ENCODE results near the gene LUC7L2.
"Not testable (repeated sequence)": the region's sequence is repeated elsewhere in the genome, so short reads cannot be mapped to it uniquely, and the experiment has no call there.

The LUC7L2 gene

DNA sequence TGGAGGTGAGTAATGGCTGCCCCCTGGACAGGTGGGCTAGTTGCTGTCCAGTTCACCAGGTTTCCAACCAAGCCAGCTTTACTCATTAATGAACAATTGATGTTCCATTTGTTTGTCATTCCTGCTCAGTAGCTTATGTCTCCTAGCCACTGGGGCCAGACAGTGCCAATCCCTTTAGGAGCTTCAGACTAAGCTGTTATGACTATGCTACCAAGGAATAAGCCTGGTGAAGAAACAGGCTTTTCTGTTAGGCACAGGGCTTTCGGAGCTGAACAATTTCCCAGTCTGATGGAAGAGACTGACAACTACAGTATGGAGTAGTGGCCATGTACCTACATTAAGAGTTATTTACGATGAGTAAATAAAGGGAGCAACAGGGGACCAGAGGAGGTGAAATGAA, 20.7 kb upstream of the LUC7L2 start:
- DNase-seq (ENCODE audit: insufficient read length) (no peak), FAIRE-seq (no peak)

DNA sequence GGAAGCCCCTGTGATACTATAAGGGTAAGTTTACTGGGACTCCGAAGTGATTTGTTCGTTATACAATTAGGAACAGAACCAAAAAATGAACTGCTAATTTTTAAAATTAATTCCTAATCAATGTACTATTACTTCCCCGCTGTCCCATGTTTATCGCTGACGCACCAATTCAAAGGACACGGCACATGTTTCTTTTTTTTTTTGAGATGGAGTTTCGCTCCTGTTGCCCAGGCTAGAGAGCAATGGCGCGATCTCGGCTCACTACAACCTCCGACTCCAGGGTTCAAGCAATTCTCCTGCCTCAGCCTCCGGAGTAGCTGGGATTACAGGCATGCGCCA, 20.0 kb upstream of the LUC7L2 start:
- TF ChIP-seq POLR2A (IDR thresholded peaks at IDR 0.05; ENCODE audit: low read depth, low read length) (no peak), POLR2AphosphoS5 (IDR thresholded peaks at IDR 0.05; ENCODE audit: low read depth, low read length) (no peak), TAF1 (IDR thresholded peaks at IDR 0.05; ENCODE audit: borderline replicate concordance, low read depth, low read length) (no peak)
- DNase-seq (ENCODE audit: insufficient read length) (no peak), FAIRE-seq (no peak)

More for the DNA sequence above, 20.7 kb upstream of the LUC7L2 start:
- TF ChIP-seq POLR2A (IDR thresholded peaks at IDR 0.05; ENCODE audit: low read depth, low read length) (no peak), POLR2AphosphoS5 (IDR thresholded peaks at IDR 0.05; ENCODE audit: low read depth, low read length) (no peak), TAF1 (IDR thresholded peaks at IDR 0.05; ENCODE audit: borderline replicate concordance, low read depth, low read length) (no peak)

DNA sequence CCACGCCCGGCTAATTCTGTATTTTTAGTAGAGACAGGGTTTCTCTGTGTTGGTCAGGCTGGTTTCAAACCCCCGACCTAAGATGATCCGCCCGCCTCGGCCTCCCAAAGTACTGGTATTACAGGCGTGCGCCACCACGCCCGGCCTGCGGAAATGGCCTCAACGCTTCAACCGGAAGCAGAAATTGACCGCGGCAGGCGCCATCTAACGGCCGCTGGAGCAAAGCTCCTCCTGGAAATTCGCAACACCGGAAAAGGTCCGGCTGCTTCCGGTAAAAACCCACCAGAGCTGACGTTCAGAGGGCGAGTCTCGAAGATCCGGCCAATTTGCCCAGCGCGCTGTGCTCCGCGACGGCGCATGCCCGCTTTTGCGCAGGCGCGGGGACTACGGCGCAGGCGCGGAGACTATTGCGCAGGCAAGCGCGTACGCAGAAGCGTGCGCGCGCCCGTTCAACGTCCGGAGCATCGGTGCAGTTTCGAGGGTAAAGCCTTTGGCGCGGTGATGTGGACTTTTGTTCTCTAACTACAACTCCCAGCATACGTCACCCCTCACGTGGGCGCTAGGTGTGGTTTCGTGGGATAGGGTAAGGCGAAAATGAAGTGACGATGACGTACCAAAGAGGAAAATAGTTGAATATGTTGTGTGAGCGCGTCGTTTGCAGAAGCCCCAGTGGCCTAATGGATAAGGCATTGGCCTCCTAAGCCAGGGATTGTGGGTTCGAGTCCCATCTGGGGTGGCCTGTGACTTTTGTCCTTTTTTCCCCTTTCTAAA, 19.5 kb upstream of the LUC7L2 start:
- FAIRE-seq, result peak; percentile 99
- TF ChIP-seq POLR2AphosphoS5 (IDR thresholded peaks at IDR 0.05; ENCODE audit: low read depth, low read length) (0 out of 2 replicates have a peak, but pooled peaks have one; percentile 8), TAF1 (IDR thresholded peaks at IDR 0.05; ENCODE audit: borderline replicate concordance, low read depth, low read length) (0 out of 2 replicates have a peak, but pooled peaks have one; percentile 56), POLR2A (IDR thresholded peaks at IDR 0.05; ENCODE audit: low read depth, low read length) (no peak; the same call in 1 of the 2 replicates)
- DNase-seq (ENCODE audit: insufficient read length), result peak; percentile 88

DNA sequence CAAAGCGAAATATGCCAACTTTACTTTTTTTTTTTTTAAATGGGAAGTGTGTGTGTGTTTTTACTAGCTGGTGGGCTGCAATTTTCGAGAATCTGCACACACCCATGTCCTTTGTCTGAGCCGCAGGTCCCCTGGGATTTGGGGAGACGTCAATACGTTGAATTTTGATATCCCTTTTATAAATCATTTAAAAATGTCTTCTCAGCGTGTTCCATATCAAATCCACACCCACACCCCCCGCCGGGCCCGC, 19.0 kb upstream of the LUC7L2 start:
- no peak for DNase-seq (ENCODE audit: insufficient read length)
- no peak for FAIRE-seq
- TF ChIP-seq POLR2A (IDR thresholded peaks at IDR 0.05; ENCODE audit: low read depth, low read length) (no peak), TAF1 (IDR thresholded peaks at IDR 0.05; ENCODE audit: borderline replicate concordance, low read depth, low read length) (no peak), POLR2AphosphoS5 (IDR thresholded peaks at IDR 0.05; ENCODE audit: low read depth, low read length) (no peak)

DNA sequence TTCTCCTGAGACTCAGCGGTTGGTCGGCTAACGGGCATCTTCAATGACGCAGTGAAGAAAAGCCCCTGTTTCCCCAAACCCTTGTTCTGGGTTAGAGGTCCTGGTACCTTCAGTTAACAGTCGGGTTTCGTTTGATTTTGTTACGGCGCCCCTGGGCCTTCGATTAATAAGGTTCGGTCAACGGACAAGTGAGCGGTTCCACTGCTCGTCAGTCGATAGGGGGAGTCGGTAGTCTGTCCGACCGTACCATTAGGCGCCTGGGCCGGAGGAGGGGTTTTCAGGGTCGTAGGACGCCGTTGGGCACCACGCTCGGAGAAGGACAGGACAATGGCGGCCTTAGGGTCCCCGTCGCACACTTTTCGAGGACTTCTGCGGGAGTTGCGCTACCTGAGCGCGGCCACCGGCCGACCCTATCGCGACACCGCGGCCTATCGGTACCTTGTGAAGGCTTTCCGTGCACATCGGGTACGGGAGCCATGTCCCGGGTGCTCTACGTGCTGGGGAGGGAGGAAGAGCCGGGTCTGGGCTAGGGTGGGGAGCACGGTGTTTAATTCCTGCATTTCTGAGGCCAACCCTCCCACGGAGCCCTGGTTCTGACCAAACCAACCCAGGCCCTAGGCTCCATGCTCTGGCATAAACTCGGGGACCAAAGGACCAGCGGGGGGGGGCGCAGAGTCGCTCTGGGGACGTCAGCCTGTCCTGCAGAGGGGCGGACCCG, 18.5 kb upstream of the LUC7L2 start, which contains the start of gene FMC1:
TSS of gene FMC1 (plus strand) at position 280 of the 718 bp plus-strand sequence. CDS start at position 328, 48 bp downstream.
- FAIRE-seq, result peak; percentile 90
- peak; percentile 66; the same call in 1 of the 2 replicates for TF ChIP-seq POLR2AphosphoS5 (IDR thresholded peaks at IDR 0.05; ENCODE audit: low read depth, low read length)
- peak; percentile 77 for TF ChIP-seq POLR2A (IDR thresholded peaks at IDR 0.05; ENCODE audit: low read depth, low read length)
- TF ChIP-seq TAF1 (IDR thresholded peaks at IDR 0.05; ENCODE audit: borderline replicate concordance, low read depth, low read length), result peak; percentile 46; the same call in 1 of the 2 replicates
- DNase-seq (ENCODE audit: insufficient read length), result peak; percentile 69

DNA sequence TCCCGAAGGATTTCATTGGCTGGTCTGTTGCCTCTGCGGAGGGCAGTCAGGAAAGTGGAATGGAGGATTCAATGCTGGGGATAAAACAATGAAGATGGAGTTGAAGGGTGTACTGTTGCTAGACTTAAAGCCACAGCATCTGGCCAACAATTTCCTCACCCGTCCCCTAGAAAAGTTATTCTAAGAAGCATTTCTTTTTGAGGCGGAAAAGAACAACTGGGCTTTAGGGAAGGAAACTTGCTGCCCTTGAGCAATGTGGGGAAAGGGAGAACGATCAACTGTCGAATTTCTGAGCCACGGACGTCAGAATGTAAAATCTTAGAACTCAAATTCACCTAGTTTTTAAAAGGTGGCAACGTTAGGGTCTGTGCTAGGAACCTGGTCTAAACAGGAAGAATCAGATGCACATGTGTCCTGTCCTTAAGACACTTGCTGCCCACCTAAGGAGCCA, 17.9 kb upstream of the LUC7L2 start:
- no peak for DNase-seq (ENCODE audit: insufficient read length)
- TF ChIP-seq TAF1 (IDR thresholded peaks at IDR 0.05; ENCODE audit: borderline replicate concordance, low read depth, low read length), result 0 out of 2 replicates have a peak, but pooled peaks have one; percentile 31
- TF ChIP-seq POLR2A (IDR thresholded peaks at IDR 0.05; ENCODE audit: low read depth, low read length), result no peak
- peak; percentile 24 for FAIRE-seq

DNA sequence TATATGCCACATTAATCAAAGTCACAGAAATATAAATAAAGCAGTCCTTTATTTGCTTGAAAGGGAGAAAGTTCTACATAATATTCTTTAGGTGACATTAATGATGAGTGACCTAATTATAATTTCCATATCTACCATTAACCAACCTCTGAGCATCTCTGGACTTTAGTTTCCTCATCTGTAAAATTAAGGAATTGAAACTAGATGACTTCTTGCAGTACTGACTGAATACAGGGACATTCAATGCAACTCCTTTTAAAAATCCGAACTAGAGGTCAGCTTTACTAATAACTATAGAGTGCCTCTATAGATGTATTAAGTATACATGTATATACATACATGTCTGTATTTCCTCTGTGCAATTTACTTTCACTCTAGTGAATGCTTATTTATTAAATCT, 14.7 kb upstream of the LUC7L2 start:
- TF ChIP-seq TAF1 (IDR thresholded peaks at IDR 0.05; ENCODE audit: borderline replicate concordance, low read depth, low read length) (no peak), POLR2A (IDR thresholded peaks at IDR 0.05; ENCODE audit: low read depth, low read length) (no peak), POLR2AphosphoS5 (IDR thresholded peaks at IDR 0.05; ENCODE audit: low read depth, low read length) (no peak)
- DNase-seq (ENCODE audit: insufficient read length), result no peak
- FAIRE-seq, result no peak

DNA sequence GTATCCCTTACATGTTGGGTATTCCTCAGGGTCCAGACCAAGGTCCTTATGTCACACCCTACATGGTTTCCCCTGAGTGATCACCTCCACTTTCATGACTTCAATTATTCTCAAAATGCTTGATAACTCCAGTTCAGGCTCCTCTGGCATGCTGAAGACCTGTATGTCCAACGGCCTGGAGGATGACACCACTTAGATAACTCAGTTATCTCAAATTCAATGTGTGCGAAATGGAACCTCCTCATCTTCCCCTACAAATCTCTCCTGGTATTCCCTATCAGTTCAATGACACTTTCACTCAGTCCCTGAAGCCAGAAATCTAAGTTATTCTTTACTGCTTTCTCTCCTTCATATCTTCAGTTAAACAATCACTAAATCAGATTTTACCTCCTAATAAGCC, 8.7 kb upstream of the LUC7L2 start:
- no peak for TF ChIP-seq POLR2AphosphoS5 (IDR thresholded peaks at IDR 0.05; ENCODE audit: low read depth, low read length)
- no peak for TF ChIP-seq POLR2A (IDR thresholded peaks at IDR 0.05; ENCODE audit: low read depth, low read length)
- TF ChIP-seq TAF1 (IDR thresholded peaks at IDR 0.05; ENCODE audit: borderline replicate concordance, low read depth, low read length), result no peak
- DNase-seq (ENCODE audit: insufficient read length) (no peak), FAIRE-seq (no peak)

DNA sequence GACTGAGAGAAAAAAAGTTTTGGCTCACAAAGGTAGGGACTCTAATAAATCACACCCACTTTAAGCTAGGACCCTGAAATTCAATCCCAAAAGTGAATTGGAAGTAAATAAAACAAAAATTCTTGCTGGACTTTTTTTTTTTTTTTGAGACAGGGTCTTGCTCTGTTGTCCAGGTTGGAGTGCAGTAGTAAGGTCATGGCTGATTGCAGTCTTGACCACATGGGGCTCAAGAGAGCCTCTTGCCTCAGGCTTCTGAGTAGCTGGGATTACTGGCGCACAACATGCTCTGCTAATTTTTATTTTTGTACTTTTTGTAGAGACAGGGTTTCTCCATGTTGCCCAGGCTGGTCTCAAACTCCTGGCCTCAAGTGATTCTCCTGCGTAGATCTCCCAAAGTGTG, 5.0 kb upstream of the LUC7L2 start:
- DNase-seq (ENCODE audit: insufficient read length), result no peak
- no peak for FAIRE-seq
- TF ChIP-seq POLR2A (IDR thresholded peaks at IDR 0.05; ENCODE audit: low read depth, low read length) (no peak), POLR2AphosphoS5 (IDR thresholded peaks at IDR 0.05; ENCODE audit: low read depth, low read length) (no peak), TAF1 (IDR thresholded peaks at IDR 0.05; ENCODE audit: borderline replicate concordance, low read depth, low read length) (no peak)

DNA sequence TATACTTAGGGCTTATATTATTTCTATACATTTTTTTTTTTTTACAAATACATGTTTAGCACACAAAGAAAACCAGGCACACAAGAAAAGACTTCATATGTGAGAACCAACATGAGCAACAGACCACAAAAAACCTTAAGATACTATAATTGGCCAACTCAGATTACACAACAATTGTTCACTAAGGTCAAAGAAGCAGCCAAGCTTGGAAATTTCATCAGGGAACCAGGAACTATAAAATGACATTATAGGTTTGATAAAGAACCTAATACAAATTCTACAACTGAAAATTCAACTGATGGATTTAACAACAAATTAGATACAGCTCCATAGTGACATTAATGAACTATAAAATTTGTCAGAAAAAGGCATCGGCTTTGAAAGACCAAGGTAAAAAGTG, 4.4 kb upstream of the LUC7L2 start:
- FAIRE-seq, result no peak
- no peak for DNase-seq (ENCODE audit: insufficient read length)
- no peak for TF ChIP-seq TAF1 (IDR thresholded peaks at IDR 0.05; ENCODE audit: borderline replicate concordance, low read depth, low read length)
- TF ChIP-seq POLR2AphosphoS5 (IDR thresholded peaks at IDR 0.05; ENCODE audit: low read depth, low read length), result no peak
- TF ChIP-seq POLR2A (IDR thresholded peaks at IDR 0.05; ENCODE audit: low read depth, low read length), result no peak

DNA sequence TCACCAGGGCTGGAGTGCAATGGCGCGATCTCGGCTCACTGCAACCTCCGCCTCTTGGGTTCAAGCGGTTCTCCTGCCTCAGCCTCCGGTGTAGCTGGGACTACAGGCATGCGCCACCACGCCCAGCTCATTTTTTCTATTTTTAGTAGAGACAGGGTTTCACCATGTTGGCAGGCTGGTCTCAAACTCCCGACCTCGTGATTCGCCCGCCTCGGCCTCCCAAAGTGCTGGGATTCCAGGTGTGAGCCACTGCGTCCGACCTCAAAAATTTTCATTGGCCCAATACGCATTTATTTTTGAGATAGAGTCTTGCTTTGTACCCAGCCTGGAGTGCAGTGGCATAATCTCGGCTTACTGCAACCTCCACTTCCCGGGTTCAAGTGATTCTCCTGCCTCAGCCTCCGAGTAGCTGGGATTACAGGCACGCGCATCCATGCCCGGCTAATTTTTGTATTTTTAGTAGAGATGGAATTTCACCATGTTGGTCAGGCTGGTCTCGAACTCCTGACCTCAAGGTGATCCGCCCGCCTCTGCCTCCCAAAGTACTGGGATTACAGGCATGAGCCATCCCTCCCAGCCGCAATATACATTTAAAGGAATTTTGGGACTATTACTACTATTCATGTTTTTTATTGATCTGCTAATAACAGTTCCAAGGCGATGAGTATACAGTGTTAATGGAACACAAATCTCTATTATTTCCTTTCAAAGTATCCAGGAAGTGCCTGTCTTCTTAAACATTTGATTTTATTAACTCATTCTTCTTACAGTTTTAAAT, 1.8 kb upstream of the LUC7L2 start:
- DNase-seq (ENCODE audit: insufficient read length); FAIRE-seq: not testable (repeated sequence)
